NT2/D1 (cell line): ENCODE data around the gene CABP2.

Experiments
- SUZ12 ChIP-seq: IDR thresholded peaks from 2 replicates; pipeline ENCODE4 v1.6.1; 2011; ENCODE audit not compliant: insufficient read length, insufficient read depth; ENCODE audit errors: extremely low read depth
- YY1 ChIP-seq: IDR thresholded peaks from 2 replicates; pipeline ENCODE4 v1.6.1; 2011; ENCODE audit not compliant: insufficient read length, insufficient read depth
- ZNF274 ChIP-seq: IDR thresholded peaks from 2 replicates; pipeline ENCODE4 v1.6.1; 2011; ENCODE audit warnings: mild to moderate bottlenecking, low read depth, low read length

- TF ChIP-seq ZNF274 (no peak), YY1 (no peak), SUZ12 (no peak)
These were observed 49.1 kb upstream of the CABP2 start for GRCh38 chr11:67572305-67572704.
